VCaP (cell line): Measurements from ENCODE around the gene ENKD1.

ENCODE experiments used
- H3K27ac ChIP-seq: fragments of 450-650 bp; 2 replicates; pipeline ENCODE4 v1.5.1; 2017
- TF ChIP-seq, protein P1 (sequence below): fragments of 450-650 bp; conservative IDR thresholded peaks from 2 replicates; pipeline ENCODE4 v1.5.1; 2017; ENCODE audit warnings: mild to moderate bottlenecking, moderate library complexity

The ENKD1 gene

DNA sequence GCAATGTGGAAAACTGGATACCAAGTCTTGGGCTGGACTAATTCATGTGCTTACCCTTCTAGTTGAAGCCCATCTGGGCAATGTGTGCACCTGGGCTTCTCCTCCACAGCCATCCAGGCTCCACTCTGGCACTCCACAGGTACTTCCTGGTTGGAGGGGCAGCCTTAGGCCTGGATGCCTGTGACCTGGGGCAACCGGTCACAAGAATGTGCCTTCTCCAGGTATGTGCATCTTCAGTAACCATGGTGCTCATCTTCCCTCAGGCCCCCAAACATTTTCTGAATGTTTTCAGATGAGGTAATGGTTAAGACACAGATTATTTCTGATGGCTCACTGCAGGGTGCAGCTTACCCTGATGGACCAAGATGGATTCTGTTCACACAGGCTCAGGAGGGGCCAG lies 11.2 kb upstream of the ENKD1 start:
- H3K27ac ChIP-seq = peak overlapping the region; percentile 58
- TF ChIP-seq, protein P1, sequence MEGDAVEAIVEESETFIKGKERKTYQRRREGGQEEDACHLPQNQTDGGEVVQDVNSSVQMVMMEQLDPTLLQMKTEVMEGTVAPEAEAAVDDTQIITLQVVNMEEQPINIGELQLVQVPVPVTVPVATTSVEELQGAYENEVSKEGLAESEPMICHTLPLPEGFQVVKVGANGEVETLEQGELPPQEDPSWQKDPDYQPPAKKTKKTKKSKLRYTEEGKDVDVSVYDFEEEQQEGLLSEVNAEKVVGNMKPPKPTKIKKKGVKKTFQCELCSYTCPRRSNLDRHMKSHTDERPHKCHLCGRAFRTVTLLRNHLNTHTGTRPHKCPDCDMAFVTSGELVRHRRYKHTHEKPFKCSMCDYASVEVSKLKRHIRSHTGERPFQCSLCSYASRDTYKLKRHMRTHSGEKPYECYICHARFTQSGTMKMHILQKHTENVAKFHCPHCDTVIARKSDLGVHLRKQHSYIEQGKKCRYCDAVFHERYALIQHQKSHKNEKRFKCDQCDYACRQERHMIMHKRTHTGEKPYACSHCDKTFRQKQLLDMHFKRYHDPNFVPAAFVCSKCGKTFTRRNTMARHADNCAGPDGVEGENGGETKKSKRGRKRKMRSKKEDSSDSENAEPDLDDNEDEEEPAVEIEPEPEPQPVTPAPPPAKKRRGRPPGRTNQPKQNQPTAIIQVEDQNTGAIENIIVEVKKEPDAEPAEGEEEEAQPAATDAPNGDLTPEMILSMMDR = no peak

DNA sequence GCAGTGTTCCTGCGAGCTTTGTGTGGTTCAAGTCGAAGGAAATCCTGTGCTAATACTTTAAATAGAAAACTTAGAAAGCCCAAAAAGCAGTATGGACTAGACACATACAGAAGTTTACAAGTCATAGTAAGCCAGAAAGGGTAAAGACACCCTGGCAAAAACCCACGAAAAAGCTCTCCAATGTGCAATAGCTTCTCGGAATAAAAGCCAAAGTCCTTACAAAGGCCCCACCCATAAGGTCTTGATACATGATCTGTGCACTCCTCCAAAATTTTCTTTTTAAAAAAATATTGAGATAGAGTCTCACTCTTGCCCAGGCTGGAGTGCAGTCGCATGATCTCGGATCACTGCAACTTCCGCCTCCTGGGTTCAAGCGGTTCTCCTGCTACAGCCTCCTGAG lies 10.4 kb upstream of the ENKD1 start:
- H3K27ac ChIP-seq = peak overlapping the region; percentile 58
- TF ChIP-seq, protein P1 = no peak

DNA sequence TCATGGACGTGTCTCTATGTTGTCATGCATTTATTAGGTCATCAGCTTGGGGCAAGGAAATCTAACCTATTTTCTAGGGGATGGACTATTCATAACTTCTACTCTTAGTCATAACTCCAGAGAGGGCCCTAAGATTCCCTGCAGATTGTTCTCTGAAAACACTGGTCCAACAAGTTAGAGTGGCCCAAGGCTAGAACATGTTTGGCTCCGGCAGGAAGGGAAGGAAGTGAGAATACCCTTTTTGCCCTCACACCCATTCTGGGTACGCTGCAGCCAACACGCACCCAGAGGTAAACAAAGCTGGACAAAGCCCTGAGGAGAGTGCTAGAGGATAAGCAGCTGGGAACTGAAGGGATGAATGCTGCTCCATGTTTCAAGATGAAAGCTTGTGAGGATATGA lies 10.0 kb upstream of the ENKD1 start:
- peak overlapping the region; percentile 58 for H3K27ac ChIP-seq
- TF ChIP-seq, protein P1 = peak; percentile 20; the same call in 1 of the 2 replicates

DNA sequence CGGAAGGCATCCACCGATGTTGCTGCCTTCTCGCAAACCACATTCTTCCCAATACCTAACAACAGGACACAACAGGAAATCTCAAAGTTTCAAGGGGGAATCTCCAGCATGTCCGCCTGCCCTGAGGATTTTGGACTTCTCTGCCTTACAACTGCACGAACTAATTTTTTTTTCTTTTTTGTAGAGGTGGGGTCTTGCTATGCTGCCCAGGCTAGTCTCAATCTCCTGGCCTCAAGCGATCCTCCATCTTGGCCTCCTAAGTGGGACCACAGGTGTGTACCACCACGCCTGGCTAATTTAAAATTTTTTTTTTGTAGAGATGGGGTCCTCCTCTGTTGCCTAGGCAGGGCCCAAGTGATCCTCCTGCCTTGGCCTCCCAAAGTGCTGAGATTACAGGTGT lies 9.4 kb upstream of the ENKD1 start:
- TF ChIP-seq, protein P1 = no peak
- H3K27ac ChIP-seq = peak overlapping the region; percentile 58

DNA sequence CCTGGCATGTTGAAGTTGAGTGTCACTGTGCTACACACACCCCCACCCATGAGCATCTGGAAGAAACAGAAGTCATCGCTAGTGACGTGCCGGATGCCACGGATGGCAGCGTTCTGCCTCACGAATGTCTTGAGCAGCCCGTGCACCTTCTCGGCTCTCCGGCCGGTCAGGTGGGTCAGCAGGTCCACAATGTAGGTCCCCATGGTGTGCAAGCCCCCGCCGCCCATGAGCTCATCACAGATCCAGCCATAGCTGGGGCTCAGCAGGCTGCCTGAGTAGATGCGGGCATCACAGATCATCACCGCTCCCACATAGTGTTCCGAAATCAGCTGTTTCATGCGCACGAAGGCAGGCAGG lies 9.0 kb upstream of the ENKD1 start:
- peak overlapping the region; percentile 58; the same call in 1 of the 2 replicates for H3K27ac ChIP-seq
- TF ChIP-seq, protein P1 = no peak

DNA sequence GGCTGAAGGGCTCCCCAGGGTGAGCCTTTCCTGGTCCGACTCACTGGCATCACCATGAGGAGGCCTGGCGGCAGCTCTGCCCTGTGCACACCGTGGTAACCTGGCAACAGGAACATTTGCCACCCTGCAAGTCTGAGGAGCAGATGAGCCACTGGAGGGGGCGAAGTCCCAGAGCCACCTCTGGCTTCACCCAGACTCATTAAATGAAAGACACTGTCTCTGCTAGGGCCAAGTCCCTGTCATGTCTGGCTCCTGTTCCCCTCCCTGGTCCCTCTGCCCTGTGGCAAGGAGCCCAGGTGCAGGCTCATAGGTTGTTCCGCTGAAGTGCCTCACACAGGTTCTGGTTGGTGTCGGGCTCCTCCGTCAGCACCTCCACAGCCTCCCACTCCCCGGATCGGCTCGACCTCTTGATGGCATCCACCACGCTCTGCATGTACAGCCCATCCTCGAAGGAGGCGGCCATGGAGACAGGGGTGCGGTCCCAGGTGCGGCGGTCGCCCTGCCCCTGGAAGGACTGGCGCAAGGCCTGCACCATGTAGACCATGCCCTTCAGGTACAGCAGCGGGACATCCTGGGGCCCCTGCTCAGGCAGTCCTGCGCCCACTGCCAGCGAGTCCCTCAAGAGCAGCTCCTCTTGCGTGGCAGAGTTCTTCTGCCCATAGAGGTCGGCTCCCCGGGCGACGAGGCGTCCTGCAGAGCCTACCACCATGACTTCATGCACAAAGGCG lies 8.5 kb upstream of the ENKD1 start:
- TF ChIP-seq, protein P1 = no peak
- no peak overlapping the region for H3K27ac ChIP-seq

DNA sequence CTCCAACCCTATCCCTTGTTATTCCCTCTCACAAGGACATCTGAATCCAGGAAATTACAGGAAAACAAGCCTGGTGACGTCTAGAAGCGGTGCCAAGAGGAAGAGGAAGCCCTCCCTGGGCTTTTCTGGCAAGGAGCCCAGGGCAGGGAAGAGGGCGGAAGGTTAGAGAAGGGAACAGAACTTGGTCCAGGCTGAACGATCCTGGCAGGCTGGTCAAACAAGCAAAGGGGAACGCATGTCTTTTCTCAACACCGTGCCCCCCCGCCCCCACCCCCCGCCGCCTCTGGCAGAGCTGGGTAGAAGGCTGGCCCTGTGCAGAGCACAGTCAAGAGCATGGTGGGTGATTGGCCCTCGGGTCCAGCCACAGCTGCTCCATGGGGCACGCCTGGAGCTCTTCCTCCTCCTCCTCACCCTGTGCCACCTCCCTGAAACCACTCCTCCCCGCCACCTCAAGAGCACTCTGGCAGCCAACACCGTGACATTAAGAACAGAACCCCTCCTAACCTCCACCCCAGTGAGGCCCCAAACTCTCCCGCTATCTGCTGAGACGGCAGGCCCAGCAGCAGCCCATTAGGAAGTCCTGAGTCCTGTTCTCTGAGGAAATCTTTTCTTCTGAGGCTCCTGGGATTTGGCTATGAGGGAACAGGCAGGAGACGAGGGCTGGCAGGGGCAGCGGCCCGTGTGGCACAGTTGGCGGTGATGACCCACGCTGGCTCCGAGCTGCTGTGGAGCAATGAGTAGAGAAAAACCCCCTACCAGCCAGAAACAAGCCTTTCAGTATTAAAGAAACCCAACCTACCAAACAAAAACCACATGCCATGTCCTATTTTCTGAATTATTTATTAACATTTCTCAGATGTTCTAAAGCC lies 7.4 kb upstream of the ENKD1 start:
- TF ChIP-seq, protein P1 = no peak
- peak overlapping the region; percentile 71 for H3K27ac ChIP-seq
